DND-41 (cell line): Measurements from ENCODE around the gene DDX43.

Experiments used
- ATAC-seq: fragments of 200-7000 bp; cut with Tn5 transposase; 3 replicates; pipeline ENCODE4 v1.9.1; 2021; ENCODE audit warnings: low read depth; ENCODE audit not compliant: insufficient read depth
- DNase-seq: peaks from one replicate; pipeline ENCODE4 v3.0.0-alpha.2; 2020
- H2AFZ ChIP-seq: 2 replicates; pipeline ENCODE4 v1.6.0; 2012; ENCODE audit warnings: low read depth, low read length
- H3K27ac ChIP-seq: 2 replicates; pipeline ENCODE4 v1.5.1; 2012; ENCODE audit warnings: low read length, inconsistent platforms
- H3K27me3 ChIP-seq: fragments of 200-600 bp; sonication (generic); 2 replicates; pipeline ENCODE4 v1.6.0; 2012; ENCODE audit warnings: low read length, mild to moderate bottlenecking, inconsistent platforms; ENCODE audit not compliant: insufficient read depth, poor library complexity
- H3K36me3 ChIP-seq: 2 replicates; pipeline ENCODE4 v1.5.1; 2012; ENCODE audit warnings: low read length, inconsistent platforms; ENCODE audit not compliant: insufficient read depth
- H3K4me1 ChIP-seq: 2 replicates; pipeline ENCODE4 v1.5.1; 2012; ENCODE audit warnings: mild to moderate bottlenecking, low read length; ENCODE audit not compliant: insufficient read depth
- H3K4me2 ChIP-seq: 2 replicates; pipeline ENCODE4 v1.6.0; 2012; ENCODE audit warnings: mild to moderate bottlenecking, moderate library complexity, low read length, inconsistent platforms; ENCODE audit not compliant: insufficient read depth
- H3K4me3 ChIP-seq, 2 experiments: fragments of 200-600 bp in 1 of 2; shearing (Covaris generic) in 1 of 2; 2 replicates each; pipeline ENCODE4 v1.5.1; 2012 to 2016; ENCODE audit warnings: inconsistent platforms in 2 of 2, low read length in 2 of 2, mild to moderate bottlenecking in 2 of 2, low read depth in 1 of 2, moderate library complexity in 1 of 2
- H3K79me2 ChIP-seq: 2 replicates; pipeline ENCODE4 v1.6.0; 2012; ENCODE audit warnings: low read length, inconsistent platforms; ENCODE audit not compliant: insufficient read depth
- H3K9ac ChIP-seq: 2 replicates; pipeline ENCODE4 v1.6.0; 2012; ENCODE audit warnings: low read depth, mild to moderate bottlenecking, inconsistent platforms, low read length, moderate library complexity
- H3K9me3 ChIP-seq: 2 replicates; pipeline ENCODE4 v1.5.1; 2012; ENCODE audit warnings: low read length, moderate library complexity, mild to moderate bottlenecking, inconsistent platforms; ENCODE audit not compliant: insufficient read depth, severe bottlenecking
- H4K20me1 ChIP-seq: 2 replicates; pipeline ENCODE4 v1.6.0; 2012; ENCODE audit warnings: low read length; ENCODE audit not compliant: insufficient read depth
- CTCF ChIP-seq: IDR thresholded peaks from 2 replicates; pipeline ENCODE4 v1.5.1; 2012; ENCODE audit warnings: borderline replicate concordance, low read length, moderate library complexity, mild to moderate bottlenecking; ENCODE audit not compliant: poor library complexity, severe bottlenecking; ENCODE audit errors: extremely low read depth
- EZH2 ChIP-seq: IDR thresholded peaks from 3 replicates; pipeline ENCODE4 v1.6.1; 2012; ENCODE audit warnings: borderline replicate concordance, low read depth, mild to moderate bottlenecking, moderate library complexity, low read length, inconsistent platforms; ENCODE audit not compliant: severe bottlenecking

DDX43 gene

GRCh38 chr6:73443555-73443954, 48.9 kb downstream of the DDX43 start:
- Histone ChIP-seq H4K20me1 (no peaks in the 10 kb centered on the region), H3K9ac (no peak overlapping the region), H3K27me3 (no peaks in the 10 kb centered on the region), H3K4me3 (no peak overlapping the region), H3K4me1 (no peaks in the 10 kb centered on the region), H3K27ac (no peak overlapping the region), H3K36me3 (no peaks in the 10 kb centered on the region), H3K79me2 (no peaks in the 10 kb centered on the region), H3K9me3 (no peaks in the 10 kb centered on the region), H3K4me2 (no peak overlapping the region), H2AFZ (no peak overlapping the region)
- ATAC-seq (no peak), DNase-seq (no peak)
- TF ChIP-seq CTCF (no peak), EZH2 (no peak)

GRCh38 chr6:73451223-73452106, 56.8 kb downstream of the DDX43 start:
- Histone ChIP-seq H3K36me3 (no peaks in the 10 kb centered on the region), H3K4me3 (no peak overlapping the region), H4K20me1 (no peaks in the 10 kb centered on the region), H2AFZ (no peak overlapping the region), H3K9ac (no peak overlapping the region), H3K4me2 (no peak overlapping the region), H3K27ac (no peak overlapping the region), H3K27me3 (no peaks in the 10 kb centered on the region), H3K79me2 (no peaks in the 10 kb centered on the region), H3K4me1 (no peaks in the 10 kb centered on the region), H3K9me3 (no peaks in the 10 kb centered on the region)
- ATAC-seq (no peak), DNase-seq (no peak)
- TF ChIP-seq EZH2 (no peak), CTCF (no peak)

GRCh38 chr6:73452107-73452461, 57.5 kb downstream of the DDX43 start, which contains the start of gene CGAS:
Gene CGAS, minus strand, starts transcription at chr6:73452297. Its CDS starts 116 bp downstream, at chr6:73452181.
- Histone ChIP-seq H3K27me3 (no peaks in the 10 kb centered on the region), H3K36me3 (no peaks in the 10 kb centered on the region), H3K9me3 (no peaks in the 10 kb centered on the region), H3K27ac (no peak within 1 kb of the TSS), H3K4me2 (no peak within 1 kb of the TSS), H2AFZ (no peak within 1 kb of the TSS), H4K20me1 (no peaks in the 10 kb centered on the region), H3K9ac (no peak within 1 kb of the TSS), H3K4me3 (no peak within 1 kb of the TSS), H3K4me1 (no peaks in the 10 kb centered on the region), H3K79me2 (no peaks in the 10 kb centered on the region)
- ATAC-seq = no peak
- DNase-seq = no peak
- TF ChIP-seq CTCF = no peak
- no peak for TF ChIP-seq EZH2
